Inferior parietal cortex (tissue), 1 donor: ENCODE results near the gene GAB4.

Experiments used
- DNase-seq: peaks from one replicate; pipeline ENCODE4 v3.0.0-alpha.2; 2016; ENCODE audit errors: extremely low spot score

GAB4 gene

GRCh38 chr22:16914006-16914405 is 94.0 kb downstream of the GAB4 start:
- no peak for DNase-seq

- DNase-seq: no peak
Observed at GRCh38 chr22:16912281-16912680, 95.7 kb downstream of the GAB4 start.
